GM20000 (cell line): ENCODE measurements around the gene PRMT3.
A peak's percentile ranks its signal among the peaks of the same experiment; 100 is the strongest.
"Not testable (repeated sequence)": the region's sequence is repeated elsewhere in the genome, so short reads cannot be mapped to it uniquely, and the experiment has no call there.

Experiments
- DNase-seq: peaks from one replicate; pipeline ENCODE4 v3.0.0; 2012; ENCODE audit warnings: low spot score
- CTCF ChIP-seq: IDR thresholded peaks from 2 replicates; pipeline ENCODE4 v1.5.1; 2012; ENCODE audit warnings: mild to moderate bottlenecking, control low read depth; ENCODE audit errors: extremely low read depth, missing control alignments

The PRMT3 gene

DNA sequence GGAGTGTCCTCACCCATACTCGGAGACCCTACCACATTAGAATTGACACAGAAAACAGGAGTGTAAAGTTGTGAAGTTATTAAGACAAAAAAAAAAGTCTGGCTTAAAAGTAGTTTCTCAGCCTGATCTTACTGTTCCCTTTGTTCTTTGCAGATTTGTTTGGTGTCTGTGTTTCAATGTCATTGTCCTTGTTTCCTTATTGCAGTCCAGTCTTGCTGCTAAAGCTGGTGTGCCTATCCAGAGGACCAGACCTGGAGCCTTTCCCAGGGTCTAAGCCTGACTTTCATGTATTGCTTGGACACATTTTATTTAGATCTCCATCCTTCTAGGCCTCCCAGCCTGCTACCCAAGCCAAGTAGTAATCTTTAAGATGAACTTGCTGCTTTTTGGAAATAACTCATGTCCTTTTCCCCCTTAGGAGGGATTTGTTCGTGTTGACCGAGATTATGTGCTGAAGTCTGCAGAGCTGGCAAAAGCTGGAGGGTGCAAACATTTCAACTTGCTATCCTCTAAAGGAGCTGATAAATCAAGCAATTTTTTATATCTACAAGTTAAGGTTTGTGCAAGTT, 11.3 kb upstream of the PRMT3 start:
- no peak for TF ChIP-seq CTCF
- DNase-seq: no peak

GRCh38 chr11:20385996-20386395, 1.5 kb upstream of the PRMT3 start:
- not testable (repeated sequence) for DNase-seq

DNA sequence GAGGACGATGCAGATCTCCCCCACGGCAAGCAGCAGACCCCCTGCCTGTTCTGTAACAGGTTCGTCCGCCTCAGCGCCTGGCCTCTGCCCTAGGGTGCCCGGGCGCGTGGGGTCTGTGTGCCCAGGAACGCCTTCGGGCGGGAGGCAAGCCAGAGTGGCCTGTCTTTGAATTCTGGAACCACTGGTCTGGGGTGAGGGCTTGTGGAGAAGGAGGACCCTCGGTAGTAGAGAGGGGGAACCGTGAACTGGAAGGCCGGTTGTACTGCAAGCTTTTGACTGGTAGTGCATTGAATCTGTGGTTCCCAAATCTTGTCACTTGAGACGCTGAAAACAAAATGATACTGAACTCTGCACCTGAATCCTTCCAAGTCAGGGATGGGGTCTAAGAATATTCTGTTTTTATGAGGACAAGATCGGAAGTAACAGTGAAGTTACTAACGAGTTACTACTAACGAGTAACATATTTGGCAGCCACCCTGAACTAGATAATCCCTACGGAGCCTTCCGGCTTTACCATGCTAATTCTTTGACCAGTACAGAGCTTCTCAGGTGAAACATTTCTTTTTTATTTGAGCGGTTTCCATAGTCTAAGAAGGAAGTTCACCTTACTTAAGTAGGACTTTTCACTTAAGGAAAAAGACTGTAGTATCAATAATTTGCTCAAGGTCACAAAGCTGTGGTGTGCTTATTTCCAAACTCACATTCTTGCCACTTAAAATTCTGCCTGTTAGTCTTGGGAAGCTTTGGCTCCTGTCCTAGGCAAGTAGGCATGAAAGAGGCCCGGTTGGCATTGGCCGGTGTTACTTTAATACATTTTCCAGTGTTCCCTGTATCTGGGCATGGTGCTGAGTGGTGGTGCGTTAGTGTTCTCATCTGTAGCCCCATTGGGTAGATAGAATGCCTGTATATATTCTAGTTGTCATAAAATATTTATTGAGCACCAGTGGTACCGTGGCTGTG, 860 bp downstream of the PRMT3 start:
- no peak for TF ChIP-seq CTCF
- DNase-seq: peak; percentile 46

DNA sequence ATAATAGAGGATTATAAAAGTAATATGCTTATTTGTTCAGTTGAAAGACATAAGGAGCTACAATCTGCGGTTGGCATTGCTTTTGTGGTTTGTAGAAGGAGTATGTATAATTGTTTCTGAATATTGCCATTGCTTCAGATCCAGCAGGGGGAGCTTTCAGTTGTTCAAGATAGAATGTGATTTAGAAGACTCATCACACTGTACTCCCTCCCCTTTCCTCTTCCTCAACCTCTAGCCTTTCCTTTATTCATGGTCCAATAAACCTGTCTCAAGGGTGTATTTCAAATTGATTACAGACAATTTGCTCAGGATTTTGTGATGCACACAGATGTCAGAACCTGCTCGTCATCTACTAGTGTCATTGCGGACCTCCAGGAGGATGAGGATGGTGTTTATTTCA, 9.8 kb downstream of the PRMT3 start:
- TF ChIP-seq CTCF: peak; percentile 23
- DNase-seq: peak; percentile 35

- no peak for TF ChIP-seq CTCF
- no peak for DNase-seq
Observed at GRCh38 chr11:20399498-20399897, 12.0 kb downstream of the PRMT3 start.

GRCh38 chr11:20403059-20403458, 15.5 kb downstream of the PRMT3 start:
- no peak for TF ChIP-seq CTCF
- no peak for DNase-seq

GRCh38 chr11:20406484-20406883, 19.0 kb downstream of the PRMT3 start:
- TF ChIP-seq CTCF: no peak
- DNase-seq: no peak
